Ovary (tissue), 9 donors: ENCODE results near the gene PTTG1IP. TPM values are rescaled to one million over a fixed set of nuclear protein-coding genes. Genes with fewer than 3 reads are reported as not detected.

Experiments used
- DNase-seq, 5 donors: peaks; one replicate each; pipeline ENCODE4 v3.0.0-alpha.2; 2019 to 2020
- H3K27ac ChIP-seq, 2 donors: fragments of 200-600 bp; one replicate each; pipeline versions ENCODE4 v1.5.1 to v1.8.0; 2019 to 2022
- H3K27me3 ChIP-seq: fragments of 200-600 bp; one replicate; pipeline ENCODE4 v1.8.0; 2022
- H3K36me3 ChIP-seq: fragments of 200-600 bp; sonication (generic); one replicate; pipeline ENCODE4 v1.5.1; 2019
- H3K4me1 ChIP-seq: one replicate; pipeline ENCODE4 v1.8.1; 2013; ENCODE audit warnings: mild to moderate bottlenecking, moderate library complexity; ENCODE audit not compliant: insufficient read depth
- H3K4me3 ChIP-seq: fragments of 200-600 bp; sonication (generic); one replicate; pipeline ENCODE4 v1.5.1; 2017
- H3K9me3 ChIP-seq, 2 donors: fragments of 200-600 bp in 1 of 2; sonication (generic) in 1 of 2; one replicate each; pipeline versions ENCODE4 v1.5.1 to v1.8.1; 2013 to 2019; ENCODE audit warnings: mild to moderate bottlenecking in 1 of 2, moderate library complexity in 1 of 2
- EP300 ChIP-seq: sonication (generic); formaldehyde crosslinking; IDR thresholded peaks from one replicate; pipeline ENCODE4 v1.6.1; 2017; ENCODE audit warnings: antibody characterized with exemption
- POLR2A ChIP-seq: fragments of 450-650 bp; IDR thresholded peaks from one replicate; pipeline ENCODE4 v1.6.1; 2017; ENCODE audit warnings: antibody characterized with exemption, mild to moderate bottlenecking, moderate library complexity
- WGBS, 3 donors: extraction: QIAGEN DNeasy Blood & Tissue Kit in 1 of 3; methylation state at CpG; one replicate each; pipeline versions ENCODE4 v1.1.5 to v1.1.7; 2013 to 2017; 5-methylcytosine and 5-hydroxymethylcytosine counted together
- intact Hi-C, 4 donors: fragments of 100-400 bp; cut with DNase I; formaldehyde crosslinking; loops; one replicate each; pipeline versions ENCODE4 v1.11.0 to v1.15.1; 2022 to 2023
- polyA plus RNA-seq, 2 donors: library from polyadenylated mRNA; stranded (reverse); fragments of 200-250 nt in 1 of 2; fragments of 350-450 nt in 1 of 2; fragmentation: Illumina TruSeq in 1 of 2; extraction: RNeasy Lipid Tissue Mini Kit (QIAGEN cat#74804) in 1 of 2; gene quantifications; one replicate each; pipeline ENCODE4 v1.2.3, GENCODE V29; 2013 to 2014
- total RNA-seq, 7 donors: library from RNA; depleted of rRNA in 2 of 7; stranded (reverse); fragments of >200 nt in 2 of 7; fragmentation: NEBNext Ultra II Directional in 3 of 7; extraction: Animal tissue kit (Norgen Biotek cat#: 25700) in 3 of 7; gene quantifications; one replicate each; pipeline versions ENCODE4 v1.1.0 to v1.2.4, GENCODE V29; 2016 to 2023
- TF ChIP-seq, protein P1 (sequence below), 3 donors: fragments of 450-650 bp in 2 of 3; fragments of 200-600 bp in 1 of 3; IDR thresholded peaks; one replicate each; pipeline versions ENCODE4 v1.5.1 to v1.8.0; 2016 to 2022; ENCODE audit warnings: antibody characterized with exemption in 3 of 3, mild to moderate bottlenecking in 1 of 3
- donor health status: DM: no; HTN: no; CAD: no; lungs with moderate emphysema.
- donor health status: DM: no; HTN: no; CAD: no.
- donor health status: Bipolar disorder and iron deficiency.
- donor health status: DM: yes; HTN: yes; CAD: no.
- donor health status: DM: no; HTN: no; CAD: no.
- donor health status: DM: yes; HTN: yes; CAD: no.

The PTTG1IP gene
- total and polyA plus RNA-seq, 9 donors, result 133 to 420 (median 144) TPM

DNA sequence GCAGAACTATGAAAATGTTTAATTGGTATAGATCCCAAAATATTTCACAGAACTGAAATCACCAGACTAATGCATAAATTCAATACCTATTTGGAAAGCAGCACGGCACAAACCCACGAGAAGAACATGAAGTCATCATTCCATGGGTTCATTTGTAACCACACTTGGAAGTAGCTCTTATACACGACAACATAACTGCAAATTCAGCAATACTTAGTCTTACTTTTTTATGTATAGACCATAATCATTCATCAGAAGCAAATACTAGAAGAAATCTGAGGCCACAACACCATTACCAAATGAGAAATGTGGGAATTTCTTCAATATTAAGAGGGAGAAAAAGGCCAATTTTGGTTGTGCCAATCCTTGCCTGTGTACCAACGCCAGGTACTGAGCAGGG lies 67.6 kb downstream of the PTTG1IP start:
- Histone ChIP-seq H3K9me3 (no peaks in the 10 kb centered on the region), H3K4me1 (peaks cover 3% of the 10 kb centered on the region), H3K36me3 (no peaks in the 10 kb centered on the region), H3K27ac (no peak overlapping the region), H3K4me3 (no peak overlapping the region), H3K27me3 (no peaks in the 10 kb centered on the region)
- 82 to 87% (median 84%) methylated on average over 4 of the region's 4 CpGs for WGBS, 3 donors
- no peak for DNase-seq
- TF ChIP-seq, protein P1, sequence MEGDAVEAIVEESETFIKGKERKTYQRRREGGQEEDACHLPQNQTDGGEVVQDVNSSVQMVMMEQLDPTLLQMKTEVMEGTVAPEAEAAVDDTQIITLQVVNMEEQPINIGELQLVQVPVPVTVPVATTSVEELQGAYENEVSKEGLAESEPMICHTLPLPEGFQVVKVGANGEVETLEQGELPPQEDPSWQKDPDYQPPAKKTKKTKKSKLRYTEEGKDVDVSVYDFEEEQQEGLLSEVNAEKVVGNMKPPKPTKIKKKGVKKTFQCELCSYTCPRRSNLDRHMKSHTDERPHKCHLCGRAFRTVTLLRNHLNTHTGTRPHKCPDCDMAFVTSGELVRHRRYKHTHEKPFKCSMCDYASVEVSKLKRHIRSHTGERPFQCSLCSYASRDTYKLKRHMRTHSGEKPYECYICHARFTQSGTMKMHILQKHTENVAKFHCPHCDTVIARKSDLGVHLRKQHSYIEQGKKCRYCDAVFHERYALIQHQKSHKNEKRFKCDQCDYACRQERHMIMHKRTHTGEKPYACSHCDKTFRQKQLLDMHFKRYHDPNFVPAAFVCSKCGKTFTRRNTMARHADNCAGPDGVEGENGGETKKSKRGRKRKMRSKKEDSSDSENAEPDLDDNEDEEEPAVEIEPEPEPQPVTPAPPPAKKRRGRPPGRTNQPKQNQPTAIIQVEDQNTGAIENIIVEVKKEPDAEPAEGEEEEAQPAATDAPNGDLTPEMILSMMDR (IDR thresholded peaks at IDR 0.05), result no peak
- TF ChIP-seq POLR2A (no peak), EP300 (no peak)
- intact Hi-C loops, result loop anchor here in 1 of 4 donors (10.0 kb wide), 1 partner anchor 471 kb away; the partner anchor contains the start of gene CFAP410

DNA sequence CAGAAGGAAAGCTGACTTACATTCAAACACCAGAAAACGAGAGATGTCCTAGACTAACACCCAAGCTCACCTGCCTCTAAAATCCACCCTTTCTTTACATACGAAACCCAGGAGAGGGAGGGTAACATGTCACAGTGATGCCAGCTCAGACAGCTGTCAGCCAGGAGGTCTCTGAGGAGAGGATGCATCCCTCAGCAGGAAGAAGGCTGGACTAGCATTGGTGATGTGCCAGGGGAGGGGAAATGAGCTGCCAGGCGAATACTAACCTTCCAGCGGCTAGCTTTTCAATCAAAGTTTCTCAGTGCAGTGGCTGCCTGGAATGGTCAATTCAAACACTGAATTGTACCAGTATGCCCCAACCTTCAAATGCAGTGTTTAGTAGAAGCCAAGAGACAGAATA lies 68.3 kb downstream of the PTTG1IP start:
- no peaks in the 10 kb centered on the region for H3K36me3 ChIP-seq
- intact Hi-C loops, result loop anchor here in 1 of 4 donors (10.0 kb wide), 1 partner anchor 470 kb away; the partner anchor contains the start of gene CFAP410
- 79 to 85% (median 80%) methylated on average over 4 of the region's 4 CpGs for WGBS, 3 donors

DNA sequence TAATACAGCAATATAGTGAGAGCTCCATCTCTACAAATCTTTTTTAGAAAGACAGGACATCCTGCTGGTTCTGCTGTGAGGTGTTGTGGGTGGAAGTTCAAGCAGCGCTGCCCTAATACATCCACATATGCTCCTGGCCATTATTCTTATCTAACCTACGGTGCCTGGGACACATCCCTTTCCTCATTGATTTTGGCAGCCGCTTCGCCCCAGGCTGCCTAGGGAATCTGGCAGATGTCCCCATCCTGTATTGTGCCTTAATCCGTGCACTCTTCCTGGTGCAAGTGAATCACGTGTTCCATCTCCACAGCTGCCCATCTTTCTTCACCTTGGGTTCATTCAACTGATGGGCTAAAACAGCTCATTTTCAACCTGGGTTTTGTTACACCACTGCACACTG lies 68.7 kb downstream of the PTTG1IP start:
- 75 to 80% (median 79%) methylated on average over 6 of the region's 6 CpGs for WGBS, 3 donors
- no peaks in the 10 kb centered on the region for H3K27me3 ChIP-seq
- no peaks in the 10 kb centered on the region for H3K9me3 ChIP-seq
- TF ChIP-seq EP300 (no peak), POLR2A (no peak)
- TF ChIP-seq, protein P1 (IDR thresholded peaks at IDR 0.05), result no peak
- intact Hi-C loops, result loop anchor here in 1 of 4 donors (10.0 kb wide), 1 partner anchor 470 kb away; the partner anchor contains the start of gene CFAP410
- H3K4me1 ChIP-seq, result peaks cover 3% of the 10 kb centered on the region
- no peaks in the 10 kb centered on the region for H3K36me3 ChIP-seq
- no peak overlapping the region for H3K27ac ChIP-seq
- no peak for DNase-seq
- H3K4me3 ChIP-seq, result no peak overlapping the region

More for the DNA sequence above, 68.3 kb downstream of the PTTG1IP start:
- peaks cover 3% of the 10 kb centered on the region for H3K4me1 ChIP-seq
- no peak for DNase-seq
- H3K4me3 ChIP-seq, result no peak overlapping the region
- no peaks in the 10 kb centered on the region for H3K9me3 ChIP-seq
- no peaks in the 10 kb centered on the region for H3K27me3 ChIP-seq
- TF ChIP-seq POLR2A, result no peak
- TF ChIP-seq, protein P1 (IDR thresholded peaks at IDR 0.05), result no peak
- no peak for TF ChIP-seq EP300
- H3K27ac ChIP-seq, result no peak overlapping the region

DNA sequence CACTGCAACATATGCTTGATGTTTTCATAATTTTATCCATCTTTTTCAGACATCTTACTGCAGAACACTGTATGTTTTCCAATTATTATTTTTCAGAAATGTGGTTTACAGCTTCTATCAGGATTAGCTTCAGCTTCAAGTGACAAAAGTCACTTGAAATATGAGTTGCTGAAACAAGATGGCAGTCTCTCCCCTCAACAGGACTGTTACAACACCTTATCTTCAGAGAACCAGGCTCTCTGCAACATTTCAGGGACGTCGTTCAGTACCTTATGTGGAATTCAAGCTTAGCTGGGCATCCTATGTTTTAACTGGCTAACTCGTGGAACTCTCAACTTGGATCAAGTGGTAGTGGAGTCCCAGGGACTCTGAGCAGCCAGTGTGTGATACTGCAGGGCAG lies 69.8 kb downstream of the PTTG1IP start:
- H3K27ac ChIP-seq, result no peak overlapping the region
- no peaks in the 10 kb centered on the region for H3K9me3 ChIP-seq
- no peaks in the 10 kb centered on the region for H3K36me3 ChIP-seq
- DNase-seq, result no peak
- no peak overlapping the region for H3K4me3 ChIP-seq
- H3K4me1 ChIP-seq, result peaks cover 3% of the 10 kb centered on the region
- intact Hi-C loops, result loop anchor here in 1 of 4 donors (10.0 kb wide), 1 partner anchor 469 kb away; the partner anchor contains the start of gene CFAP410
- H3K27me3 ChIP-seq, result no peaks in the 10 kb centered on the region
- WGBS, 3 donors, result 37 to 76% (median 45%) methylated on average over 3 of the region's 3 CpGs
- no peak for TF ChIP-seq POLR2A
- TF ChIP-seq, protein P1 (IDR thresholded peaks at IDR 0.05), result no peak
- no peak for TF ChIP-seq EP300
